Nucleus accumbens (tissue), 56 donors: ENCODE measurements around the gene RESF1.
"Not testable (repeated sequence)": the region's sequence is repeated elsewhere in the genome, so short reads cannot be mapped to it uniquely, and the experiment has no call there.

ENCODE experiments used
- DNase-seq, 56 donors: peaks; one replicate each; lab custom pipeline; 2025; lab: John Stamatoyannopoulos, UW

RESF1 gene

GRCh38 chr12:31959161-31959700 is at the start of gene RESF1:
Gene RESF1 (plus strand): TSS chr12:31959415. CDS start chr12:31980956, 21,541 bp downstream.
- DNase-seq, result peak in 55 of 56 donors; percentile 37 to 90 (median 78)

GRCh38 chr12:31914927-31915326 is 44.3 kb upstream of the RESF1 start:
- DNase-seq, result no peak

- DNase-seq, result no peak
Observed at GRCh38 chr12:31915446-31915845, 43.8 kb upstream of the RESF1 start.

GRCh38 chr12:31922341-31923062 is 36.7 kb upstream of the RESF1 start:
- DNase-seq, result no peak

- DNase-seq, result no peak
Observed at GRCh38 chr12:31923063-31923412, 36.2 kb upstream of the RESF1 start.

GRCh38 chr12:31928246-31929026 is 30.8 kb upstream of the RESF1 start:
- DNase-seq, result no peak

- no peak for DNase-seq
Observed at GRCh38 chr12:31929027-31929526, 30.1 kb upstream of the RESF1 start.

GRCh38 chr12:31931796-31932715 is 27.2 kb upstream of the RESF1 start:
- no peak for DNase-seq

GRCh38 chr12:31944299-31944698 is 14.9 kb upstream of the RESF1 start:
- DNase-seq, result no peak

- DNase-seq, result no peak
Observed at GRCh38 chr12:31947971-31948370, 11.2 kb upstream of the RESF1 start.

- DNase-seq, result not testable (repeated sequence)
Observed at GRCh38 chr12:31948697-31949359, 10.4 kb upstream of the RESF1 start.

GRCh38 chr12:31950088-31950487 is 9.1 kb upstream of the RESF1 start:
- no peak for DNase-seq

- no peak for DNase-seq
Observed at GRCh38 chr12:31950492-31950891, 8.7 kb upstream of the RESF1 start.

- no peak for DNase-seq
Observed at GRCh38 chr12:31951008-31951407, 8.2 kb upstream of the RESF1 start.

GRCh38 chr12:31951939-31952338 is 7.3 kb upstream of the RESF1 start:
- DNase-seq, result no peak

GRCh38 chr12:31952418-31952817 is 6.8 kb upstream of the RESF1 start:
- no peak for DNase-seq

GRCh38 chr12:31954925-31955858 is 4.0 kb upstream of the RESF1 start:
- no peak for DNase-seq

GRCh38 chr12:31958569-31959160 is 550 bp upstream of the RESF1 start:
- no peak for DNase-seq
